Measurements from ENCODE around the gene SLC35E4.
"Not testable (repeated sequence)": the region's sequence is repeated elsewhere in the genome, so short reads cannot be mapped to it uniquely, and the experiment has no call there.

Gene SLC35E4

GRCh38 chr22:30610299-30610698 lies 25.3 kb upstream of the SLC35E4 start:
- in situ Hi-C loops (cut with HindIII; ENCODE audit: low sequenced_read_pairs) = no loop called here
- no peak for DNase-seq (ENCODE audit: low read depth)
- TF ChIP-seq CTCF (IDR thresholded peaks at IDR 0.05; ENCODE audit: low read depth, low read length, missing control alignments) = no peak
- H3K4me3 ChIP-seq (ENCODE audit: low read depth, low read length) = no peak overlapping the region

- in situ Hi-C loops (cut with HindIII; ENCODE audit: low sequenced_read_pairs) = no loop called here
- H3K4me3 ChIP-seq (ENCODE audit: low read depth, low read length) = no peak overlapping the region
- no peak for DNase-seq (ENCODE audit: low read depth)
- no peak for TF ChIP-seq CTCF (IDR thresholded peaks at IDR 0.05; ENCODE audit: low read depth, low read length, missing control alignments)
These were observed 24.4 kb upstream of the SLC35E4 start for GRCh38 chr22:30611197-30611596.

GRCh38 chr22:30612789-30613188 lies 22.8 kb upstream of the SLC35E4 start:
- DNase-seq (ENCODE audit: low read depth) = no peak
- in situ Hi-C loops (cut with HindIII; ENCODE audit: low sequenced_read_pairs) = no loop called here
- H3K4me3 ChIP-seq (ENCODE audit: low read depth, low read length) = no peak overlapping the region
- no peak for TF ChIP-seq CTCF (IDR thresholded peaks at IDR 0.05; ENCODE audit: low read depth, low read length, missing control alignments)

GRCh38 chr22:30614268-30614667 lies 21.3 kb upstream of the SLC35E4 start:
- no peak for TF ChIP-seq CTCF (IDR thresholded peaks at IDR 0.05; ENCODE audit: low read depth, low read length, missing control alignments)
- no peak overlapping the region for H3K4me3 ChIP-seq (ENCODE audit: low read depth, low read length)
- in situ Hi-C loops (cut with HindIII; ENCODE audit: low sequenced_read_pairs) = no loop called here
- no peak for DNase-seq (ENCODE audit: low read depth)

- DNase-seq (ENCODE audit: low read depth) = no peak
- no peak overlapping the region for H3K4me3 ChIP-seq (ENCODE audit: low read depth, low read length)
- no peak for TF ChIP-seq CTCF (IDR thresholded peaks at IDR 0.05; ENCODE audit: low read depth, low read length, missing control alignments)
- in situ Hi-C loops (cut with HindIII; ENCODE audit: low sequenced_read_pairs) = no loop called here
These were observed 20.7 kb upstream of the SLC35E4 start for GRCh38 chr22:30614879-30615278.

- TF ChIP-seq CTCF (IDR thresholded peaks at IDR 0.05; ENCODE audit: low read depth, low read length, missing control alignments) = no peak
- DNase-seq (ENCODE audit: low read depth) = no peak
- in situ Hi-C loops (cut with HindIII; ENCODE audit: low sequenced_read_pairs) = no loop called here
- no peak overlapping the region for H3K4me3 ChIP-seq (ENCODE audit: low read depth, low read length)
These were observed 20.0 kb upstream of the SLC35E4 start for GRCh38 chr22:30615543-30615954.

GRCh38 chr22:30617819-30618218 lies 17.8 kb upstream of the SLC35E4 start:
- H3K4me3 ChIP-seq (ENCODE audit: low read depth, low read length) = no peak overlapping the region
- DNase-seq (ENCODE audit: low read depth) = no peak
- in situ Hi-C loops (cut with HindIII; ENCODE audit: low sequenced_read_pairs) = no loop called here
- TF ChIP-seq CTCF (IDR thresholded peaks at IDR 0.05; ENCODE audit: low read depth, low read length, missing control alignments) = no peak

- in situ Hi-C loops (cut with HindIII; ENCODE audit: low sequenced_read_pairs); H3K4me3 ChIP-seq (ENCODE audit: low read depth, low read length); DNase-seq (ENCODE audit: low read depth): not testable (repeated sequence)
These were observed 15.7 kb upstream of the SLC35E4 start for GRCh38 chr22:30619909-30620308.
